Measurements from ENCODE around the gene BBS10. TPM values are rescaled to one million over a fixed set of nuclear protein-coding genes. Genes with fewer than 3 reads are reported as not detected.

BBS10 gene
- total and polyA plus RNA-seq, 4 experiments from 2014 or later = 0.92 to 12.6 (median 7.0) TPM

DNA sequence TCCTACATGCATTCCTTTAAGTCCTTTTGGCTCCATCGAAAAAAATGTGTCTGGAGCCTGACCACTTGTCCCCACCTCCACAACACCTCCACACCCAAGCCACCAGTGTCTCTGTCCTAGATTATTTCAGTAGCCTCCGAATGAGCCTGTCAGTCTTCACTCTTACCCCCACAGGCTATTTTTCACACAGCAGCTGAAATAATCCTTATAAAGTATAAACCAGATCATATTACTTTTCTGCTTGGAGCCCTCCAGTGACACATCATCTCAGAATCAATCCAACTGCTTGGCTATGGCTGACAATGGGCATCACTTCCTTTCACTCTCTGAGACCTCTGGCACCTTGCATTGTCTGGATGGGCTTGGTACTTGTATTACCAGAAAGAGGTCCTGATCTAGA lies 44.9 kb downstream of the BBS10 start:
- intact Hi-C loops (cut with micrococcal nuclease) = no loop called here
- H3K36me3 ChIP-seq (ENCODE audit: insufficient read depth, low read length) = no peaks in the 10 kb centered on the region
- Mint-ChIP-seq H3K4me1 (no peaks in the 10 kb centered on the region), H3K27me3 (peaks cover 2 to 7% of the 10 kb centered on the region in 2 donors), H3K36me3 (no peaks in the 10 kb centered on the region), H3K9me3 (peaks cover 0 to 7% (median 0%) of the 10 kb centered on the region in 8 donors), H3K4me3 (no peak overlapping the region), H3K27ac (no peak overlapping the region)
- ChIA-PET CTCF (ENCODE audit: partially characterized antibody) (no interaction called here), POLR2A (ENCODE audit: partially characterized antibody) (no interaction called here)
- no peak for DNase-seq
- no peaks in the 10 kb centered on the region for H3K9me3 ChIP-seq (ENCODE audit: control insufficient read depth in 1 of 2, low read length in 2 of 2)
- no peak overlapping the region for H3K4me3 ChIP-seq (ENCODE audit: low read length in 2 of 2)
- H3K4me1 ChIP-seq (ENCODE audit: insufficient read depth, low read length) = no peaks in the 10 kb centered on the region
- H3K27me3 ChIP-seq (ENCODE audit: insufficient read depth, low read length) = no peaks in the 10 kb centered on the region
- H3K27ac ChIP-seq (ENCODE audit: low read depth, low read length) = no peak overlapping the region

GRCh38 chr12:76300297-76300665 lies 47.9 kb downstream of the BBS10 start:
- H3K9me3 ChIP-seq (ENCODE audit: control insufficient read depth in 1 of 2, low read length in 2 of 2) = no peaks in the 10 kb centered on the region
- POLR2A ChIA-PET (ENCODE audit: partially characterized antibody) = no interaction called here
- H3K4me1 ChIP-seq (ENCODE audit: insufficient read depth, low read length) = no peaks in the 10 kb centered on the region
- no peak overlapping the region for H3K4me3 Mint-ChIP-seq
- H3K27ac ChIP-seq (ENCODE audit: low read depth, low read length) = no peak overlapping the region
- H3K4me1 Mint-ChIP-seq = no peaks in the 10 kb centered on the region
- DNase-seq = no peak
- CTCF ChIA-PET (ENCODE audit: partially characterized antibody) = no interaction called here
- H3K36me3 Mint-ChIP-seq = no peaks in the 10 kb centered on the region
- H3K27me3 ChIP-seq (ENCODE audit: insufficient read depth, low read length) = no peaks in the 10 kb centered on the region
- no peak overlapping the region for H3K27ac Mint-ChIP-seq
- H3K27me3 Mint-ChIP-seq = peaks cover 0 to 2% of the 10 kb centered on the region in 2 donors
- intact Hi-C loops (cut with micrococcal nuclease) = no loop called here
- no peak overlapping the region for H3K4me3 ChIP-seq (ENCODE audit: low read length in 2 of 2)
- peaks cover 0 to 7% (median 0%) of the 10 kb centered on the region in 8 donors for H3K9me3 Mint-ChIP-seq
- H3K36me3 ChIP-seq (ENCODE audit: insufficient read depth, low read length) = no peaks in the 10 kb centered on the region

GRCh38 chr12:76299536-76300296 lies 48.5 kb downstream of the BBS10 start:
- DNase-seq = no peak
- Mint-ChIP-seq H3K36me3 (no peaks in the 10 kb centered on the region), H3K4me3 (no peak overlapping the region), H3K27ac (no peak overlapping the region), H3K4me1 (no peaks in the 10 kb centered on the region), H3K9me3 (peaks cover 0 to 5% (median 0%) of the 10 kb centered on the region in 8 donors), H3K27me3 (peaks cover 0 to 2% of the 10 kb centered on the region in 2 donors)
- Histone ChIP-seq H3K4me3 (ENCODE audit: low read length in 2 of 2) (no peak overlapping the region), H3K36me3 (ENCODE audit: insufficient read depth, low read length) (no peaks in the 10 kb centered on the region), H3K9me3 (ENCODE audit: control insufficient read depth in 1 of 2, low read length in 2 of 2) (no peaks in the 10 kb centered on the region), H3K27me3 (ENCODE audit: insufficient read depth, low read length) (no peaks in the 10 kb centered on the region), H3K27ac (ENCODE audit: low read depth, low read length) (no peak overlapping the region), H3K4me1 (ENCODE audit: insufficient read depth, low read length) (no peaks in the 10 kb centered on the region)
- intact Hi-C loops (cut with micrococcal nuclease) = no loop called here
- ChIA-PET CTCF (ENCODE audit: partially characterized antibody) (no interaction called here), POLR2A (ENCODE audit: partially characterized antibody) (no interaction called here)

Other genes with a start within 250 kb of the BBS10 start
- gene OSBPL8, start 211.4 kb upstream of the BBS10 start, total RNA-seq = 100 to 1,000 TPM; 126 to 127 TPM
- 100 to 1,000 TPM; 130 to 143 TPM for gene OSBPL8, start 211.4 kb upstream of the BBS10 start, polyA plus RNA-seq